Activated T-helper 1 cell treated with anti-CD3 and anti-CD28 coated beads, Interleukin-12 subunit alpha, Interleukin-12 subunit beta, Interleukin-2, Interleukin-4 antibody, amounts not matched to agents 30 ng/mL and 10 ng/mL and 1 ng/mL, durations not matched to agents 14 hours and 24 hours and 36 hours (primary cell): ENCODE results near the gene TMEM192. TPM values are rescaled to one million over a fixed set of nuclear protein-coding genes. Genes with fewer than 3 reads are reported as not detected.

Source experiments
- DNase-seq: peaks from one replicate; pipeline ENCODE4 v3.0.0; 2021; ENCODE audit warnings: low spot score
- H3K27ac Mint-ChIP-seq: one replicate; pipeline ENCODE4 v1.8.0; 2021; ENCODE audit warnings: mild to moderate bottlenecking, mixed read lengths
- H3K27me3 Mint-ChIP-seq: one replicate; pipeline ENCODE4 v1.8.0; 2022; ENCODE audit warnings: mild to moderate bottlenecking, moderate library complexity, mixed read lengths; ENCODE audit not compliant: insufficient read depth
- H3K36me3 Mint-ChIP-seq: one replicate; pipeline ENCODE4 v1.8.0; 2021; ENCODE audit warnings: low read depth, mixed read lengths
- H3K4me1 Mint-ChIP-seq: one replicate; pipeline ENCODE4 v1.8.0; 2021; ENCODE audit warnings: low read depth, mixed read lengths
- H3K4me3 Mint-ChIP-seq: one replicate; pipeline ENCODE4 v1.8.0; 2021; ENCODE audit warnings: mild to moderate bottlenecking, moderate library complexity, mixed read lengths
- H3K9me3 Mint-ChIP-seq: one replicate; pipeline ENCODE4 v1.8.0; 2021; ENCODE audit warnings: mixed read lengths
- intact Hi-C: fragments of 100-400 bp; cut with micrococcal nuclease; formaldehyde crosslinking; loops from one replicate; pipeline ENCODE4 v1.15.1; 2024
- total RNA-seq: library from RNA; stranded (reverse); gene quantifications from 2 replicates; pipeline ENCODE4 v1.2.3, GENCODE V29; 2022

TMEM192 gene
- 8.1 and 10.5 TPM in 2 replicates for total RNA-seq

- intact Hi-C loops = loop anchor here (1.0 to 2.0 kb wide), 6 partner anchors 18 to 352 kb away; partner anchors contain the start of genes KLHL2 and MSMO1
- no peaks in the 10 kb centered on the region for H3K9me3 Mint-ChIP-seq
- H3K4me1 Mint-ChIP-seq = peaks cover 12% of the 10 kb centered on the region
- peak within 1 kb of the TSS; percentile 86 for H3K27ac Mint-ChIP-seq
- DNase-seq = peak; percentile 87
- peaks cover 2% of the 10 kb centered on the region for H3K36me3 Mint-ChIP-seq
- H3K27me3 Mint-ChIP-seq = peaks cover 7% of the 10 kb centered on the region
- H3K4me3 Mint-ChIP-seq = peak within 1 kb of the TSS; percentile 91
These were observed at the start of gene TMEM192 for GRCh38 chr4:165112368-165113121. Gene TMEM192, minus strand, starts transcription at chr4:165112860. Its CDS starts 87 bp downstream, at chr4:165112773.

DNA sequence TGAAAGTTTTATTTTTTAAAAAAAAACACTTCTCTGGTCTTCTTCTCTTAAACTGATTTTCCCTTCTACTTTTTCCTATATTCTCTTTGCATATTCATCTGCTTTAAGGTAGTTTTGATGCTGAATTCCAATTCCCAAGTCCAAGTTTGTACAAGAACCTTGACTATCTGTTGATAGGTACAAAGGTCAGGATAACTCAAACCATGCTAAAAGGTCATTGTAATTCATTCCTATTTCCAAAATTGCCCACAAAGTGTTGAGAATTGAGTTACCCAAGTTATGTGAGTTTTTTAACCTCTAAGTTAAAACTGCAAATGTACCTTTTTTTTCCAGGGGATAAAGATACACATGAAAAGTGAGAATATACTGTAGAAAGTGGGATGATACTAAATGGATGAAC is 46.1 kb upstream of the TMEM192 start:
- no peak overlapping the region for H3K4me3 Mint-ChIP-seq

DNA sequence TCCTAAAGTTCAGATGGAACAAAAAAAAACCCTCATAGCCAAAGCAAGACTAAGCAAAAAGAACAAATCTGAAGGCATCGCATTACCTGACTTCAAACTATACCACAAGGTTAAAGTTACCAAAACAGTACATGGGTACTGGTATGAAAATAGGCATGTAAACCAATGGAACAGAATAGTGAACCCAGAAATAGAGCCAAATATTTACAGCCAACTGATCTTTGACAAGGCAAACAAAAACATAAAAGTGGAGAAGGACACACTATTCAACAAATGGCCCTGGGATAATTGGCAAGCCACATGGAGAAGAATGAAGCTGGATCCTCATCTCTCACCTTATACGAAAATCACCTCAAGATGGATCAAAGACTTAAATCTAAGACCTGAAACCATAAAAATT is 44.2 kb upstream of the TMEM192 start:
- no peak overlapping the region for H3K4me3 Mint-ChIP-seq
- no peaks in the 10 kb centered on the region for H3K4me1 Mint-ChIP-seq
- peaks cover 10% of the 10 kb centered on the region for H3K9me3 Mint-ChIP-seq
- intact Hi-C loops = no loop called here
- H3K36me3 Mint-ChIP-seq = no peaks in the 10 kb centered on the region
- no peaks in the 10 kb centered on the region for H3K27me3 Mint-ChIP-seq
- H3K27ac Mint-ChIP-seq = no peak overlapping the region
- no peak for DNase-seq

More for the DNA sequence above, 46.1 kb upstream of the TMEM192 start:
- Mint-ChIP-seq H3K27ac (no peak overlapping the region), H3K27me3 (no peaks in the 10 kb centered on the region), H3K4me1 (no peaks in the 10 kb centered on the region), H3K9me3 (peaks cover 10% of the 10 kb centered on the region), H3K36me3 (no peaks in the 10 kb centered on the region)
- DNase-seq = no peak
- intact Hi-C loops = no loop called here

DNA sequence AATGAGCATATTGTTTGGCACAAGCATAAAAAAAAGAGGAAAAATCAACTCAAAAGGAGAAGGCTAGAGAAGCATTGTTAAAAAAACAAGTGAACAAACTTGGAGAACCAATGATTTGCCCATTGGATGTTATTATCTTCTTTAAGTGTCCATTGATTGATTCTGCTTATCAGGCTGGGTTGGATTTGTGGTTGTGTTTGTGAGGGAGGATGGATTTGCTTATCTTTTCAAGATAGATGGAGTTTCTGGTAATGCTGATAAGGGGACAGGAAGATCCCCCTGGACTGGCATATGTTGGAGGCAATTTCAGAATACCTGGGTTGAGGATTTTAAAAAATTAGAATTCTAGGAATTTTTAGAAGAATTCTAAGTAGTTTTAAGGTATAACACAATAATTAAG is 41.8 kb upstream of the TMEM192 start:
- DNase-seq = no peak
- Mint-ChIP-seq H3K27me3 (peaks cover 4% of the 10 kb centered on the region), H3K9me3 (peaks cover 10% of the 10 kb centered on the region), H3K27ac (no peak overlapping the region), H3K4me1 (no peaks in the 10 kb centered on the region), H3K36me3 (no peaks in the 10 kb centered on the region), H3K4me3 (no peak overlapping the region)
- intact Hi-C loops = no loop called here

DNA sequence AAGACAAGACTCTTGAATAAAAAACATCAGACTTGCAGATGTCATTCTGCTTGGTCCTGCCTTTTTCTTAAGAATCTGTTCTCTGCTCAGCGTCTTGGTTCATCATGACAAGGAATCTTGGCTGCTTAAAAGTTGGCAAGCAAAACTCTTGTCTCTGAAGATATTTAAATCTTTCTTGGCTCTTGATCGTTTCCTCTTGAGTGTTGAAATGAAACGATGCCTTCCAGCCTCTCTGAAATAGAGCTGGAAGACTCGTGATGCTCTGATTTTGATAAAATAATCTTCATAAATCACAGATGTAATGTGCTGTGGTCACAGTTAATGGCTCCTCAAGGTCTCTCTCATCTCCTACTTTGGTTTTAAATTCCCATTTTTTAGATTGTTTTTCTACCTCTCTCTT is 39.9 kb upstream of the TMEM192 start:
- Mint-ChIP-seq H3K36me3 (no peaks in the 10 kb centered on the region), H3K27me3 (peaks cover 4% of the 10 kb centered on the region), H3K4me3 (no peak overlapping the region), H3K4me1 (no peaks in the 10 kb centered on the region), H3K9me3 (peaks cover 15% of the 10 kb centered on the region), H3K27ac (no peak overlapping the region)
- no peak for DNase-seq
- intact Hi-C loops = no loop called here

- Mint-ChIP-seq H3K36me3 (no peaks in the 10 kb centered on the region), H3K4me3 (no peak overlapping the region), H3K27ac (no peak overlapping the region), H3K9me3 (peaks cover 8% of the 10 kb centered on the region), H3K27me3 (peaks cover 4% of the 10 kb centered on the region), H3K4me1 (no peaks in the 10 kb centered on the region)
- intact Hi-C loops = no loop called here
- DNase-seq = no peak
These were observed 39.1 kb upstream of the TMEM192 start for GRCh38 chr4:165151734-165152133.

GRCh38 chr4:165150545-165150944 is 37.9 kb upstream of the TMEM192 start:
- H3K4me1 Mint-ChIP-seq = no peaks in the 10 kb centered on the region
- no peak for DNase-seq
- H3K36me3 Mint-ChIP-seq = no peaks in the 10 kb centered on the region
- H3K4me3 Mint-ChIP-seq = no peak overlapping the region
- H3K9me3 Mint-ChIP-seq = peaks cover 8% of the 10 kb centered on the region
- peaks cover 4% of the 10 kb centered on the region for H3K27me3 Mint-ChIP-seq
- intact Hi-C loops = no loop called here
- H3K27ac Mint-ChIP-seq = no peak overlapping the region

DNA sequence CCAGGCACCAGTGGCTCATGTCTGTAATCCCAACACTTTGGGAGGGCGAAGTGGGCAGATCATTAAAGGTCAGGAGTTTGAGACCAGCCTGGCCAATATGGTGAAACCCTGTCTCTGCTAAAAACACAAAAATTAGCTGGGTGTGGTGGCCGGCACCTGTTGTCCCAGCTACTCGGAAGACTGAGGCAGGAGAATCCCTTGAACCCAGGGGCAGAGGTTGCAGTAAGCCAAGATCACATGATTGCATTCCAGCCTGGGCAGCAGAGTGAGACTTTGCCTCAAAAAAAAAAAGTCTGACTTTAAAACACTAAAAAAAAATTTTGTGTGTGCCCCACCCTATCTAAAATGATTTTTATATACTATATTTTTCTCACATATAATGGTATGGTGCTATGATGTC is 26.2 kb upstream of the TMEM192 start:
- no peak overlapping the region for H3K4me3 Mint-ChIP-seq
- intact Hi-C loops = no loop called here
- DNase-seq = no peak
- H3K27me3 Mint-ChIP-seq = peaks cover 4% of the 10 kb centered on the region
- peaks cover 5% of the 10 kb centered on the region for H3K36me3 Mint-ChIP-seq
- no peak overlapping the region for H3K27ac Mint-ChIP-seq
- peaks cover 4% of the 10 kb centered on the region for H3K4me1 Mint-ChIP-seq
- H3K9me3 Mint-ChIP-seq = no peaks in the 10 kb centered on the region

- DNase-seq = no peak
- intact Hi-C loops = no loop called here
- Mint-ChIP-seq H3K36me3 (peaks cover 5% of the 10 kb centered on the region), H3K27me3 (peaks cover 4% of the 10 kb centered on the region), H3K4me3 (no peak overlapping the region), H3K4me1 (peaks cover 11% of the 10 kb centered on the region), H3K27ac (no peak overlapping the region), H3K9me3 (no peaks in the 10 kb centered on the region)
These were observed 24.5 kb upstream of the TMEM192 start for GRCh38 chr4:165137205-165137604.

DNA sequence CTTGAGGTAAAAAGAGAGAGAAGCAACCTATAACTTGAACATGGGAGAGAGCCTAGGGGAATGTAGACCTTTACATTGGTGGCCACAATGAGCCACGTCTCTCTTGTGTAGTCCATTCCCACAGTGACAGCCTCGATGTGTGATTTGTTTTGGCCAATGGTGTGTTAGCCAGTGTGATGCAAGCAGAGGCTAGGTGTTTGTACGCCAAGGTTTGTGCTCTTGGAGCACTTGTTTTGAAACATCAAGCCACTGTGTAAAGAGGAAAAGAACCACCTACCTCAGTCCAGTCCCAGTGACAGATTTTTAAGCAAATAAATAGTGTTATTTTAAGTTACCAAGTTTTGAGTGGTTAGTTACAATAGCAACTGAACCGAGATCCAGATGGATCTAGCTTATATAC is 23.9 kb upstream of the TMEM192 start:
- H3K4me3 Mint-ChIP-seq = no peak overlapping the region
- DNase-seq = no peak
- H3K4me1 Mint-ChIP-seq = peaks cover 12% of the 10 kb centered on the region
- peaks cover 5% of the 10 kb centered on the region for H3K36me3 Mint-ChIP-seq
- peaks cover 4% of the 10 kb centered on the region for H3K27me3 Mint-ChIP-seq
- no peaks in the 10 kb centered on the region for H3K9me3 Mint-ChIP-seq
- H3K27ac Mint-ChIP-seq = no peak overlapping the region
- intact Hi-C loops = no loop called here

DNA sequence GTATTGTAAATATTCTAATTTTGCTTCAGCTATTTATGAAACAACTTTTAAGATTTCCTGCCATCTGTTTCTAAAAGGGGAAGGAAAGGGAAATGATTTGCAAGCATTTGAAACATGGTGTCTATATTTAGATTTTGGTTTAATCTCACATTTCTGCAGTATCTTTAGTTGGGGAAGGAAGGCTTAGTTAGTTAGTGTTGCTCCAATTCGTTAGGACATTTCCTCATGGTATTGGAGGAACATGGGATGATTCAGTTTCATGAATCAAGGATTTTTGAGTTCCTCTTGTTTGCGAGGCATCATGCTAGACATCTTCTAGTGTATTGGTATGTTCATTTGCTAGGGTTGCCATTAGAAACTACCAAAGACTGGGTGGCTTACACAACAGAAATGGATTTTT is 20.5 kb upstream of the TMEM192 start:
- Mint-ChIP-seq H3K9me3 (no peaks in the 10 kb centered on the region), H3K27me3 (peaks cover 5% of the 10 kb centered on the region), H3K4me3 (no peak overlapping the region), H3K27ac (no peak overlapping the region), H3K4me1 (peaks cover 18% of the 10 kb centered on the region), H3K36me3 (peaks cover 5% of the 10 kb centered on the region)
- DNase-seq = no peak
- intact Hi-C loops = loop anchor here (5.0 kb wide), 1 partner anchor 124 kb away; no protein-coding TSS in a partner anchor

- Mint-ChIP-seq H3K27me3 (peaks cover 5% of the 10 kb centered on the region), H3K27ac (no peak overlapping the region), H3K4me3 (no peak overlapping the region), H3K36me3 (peaks cover 5% of the 10 kb centered on the region), H3K4me1 (peaks cover 18% of the 10 kb centered on the region), H3K9me3 (no peaks in the 10 kb centered on the region)
- intact Hi-C loops = loop anchor here (1.0 to 5.0 kb wide), 7 partner anchors 19 to 333 kb away; partner anchors contain the start of genes MSMO1 and TMEM192
- peak; percentile 65 for DNase-seq
These were observed 18.7 kb upstream of the TMEM192 start for GRCh38 chr4:165131247-165131832.

- Mint-ChIP-seq H3K27me3 (peaks cover 2% of the 10 kb centered on the region), H3K36me3 (peaks cover 5% of the 10 kb centered on the region), H3K4me1 (peaks cover 18% of the 10 kb centered on the region), H3K27ac (no peak overlapping the region), H3K4me3 (no peak overlapping the region), H3K9me3 (no peaks in the 10 kb centered on the region)
- intact Hi-C loops = loop anchor here (2.0 to 5.0 kb wide), 2 partner anchors 17 to 127 kb away; partner anchors contain the start of gene TMEM192
- no peak for DNase-seq
These were observed 17.3 kb upstream of the TMEM192 start for GRCh38 chr4:165129924-165130323.
